ENCODE results near the gene ABHD16A. TPM values are rescaled to one million over a fixed set of nuclear protein-coding genes. Genes with fewer than 3 reads are reported as not detected.

ABHD16A gene
- total RNA-seq, 1 donor from 2014 or later, result 50.1 TPM

GRCh38 chr6:31658158-31658688 is 44.9 kb downstream of the ABHD16A start:
- peaks cover 39 to 54% (median 53%) of the 10 kb centered on the region in 3 donors for H3K4me1 ChIP-seq (ENCODE audit: control insufficient read depth in 3 of 3, insufficient read depth in 3 of 3, low read length in 3 of 3)

GRCh38 chr6:31657406-31658157 is 45.5 kb downstream of the ABHD16A start:
- H3K27ac ChIP-seq (ENCODE audit: low read depth, low read length), result no peak overlapping the region
- peaks cover 35 to 52% (median 49%) of the 10 kb centered on the region in 3 donors for H3K4me1 ChIP-seq (ENCODE audit: control insufficient read depth in 3 of 3, insufficient read depth in 3 of 3, low read length in 3 of 3)
- H3K9me3 ChIP-seq (ENCODE audit: control insufficient read depth in 3 of 3, low read length in 3 of 3), result no peaks in the 10 kb centered on the region
- H3K36me3 ChIP-seq (ENCODE audit: control insufficient read depth in 3 of 3, insufficient read depth in 3 of 3, low read length in 3 of 3), result peaks cover 20 to 33% (median 23%) of the 10 kb centered on the region in 3 donors
- H3K4me3 ChIP-seq (ENCODE audit: low read length in 3 of 3), result no peak overlapping the region
- peak overlapping the region in 2 of 3 donors; percentile 3 to 75 for H3K9ac ChIP-seq (ENCODE audit: low read depth in 1 of 3, low read length in 3 of 3)
- H3K27me3 ChIP-seq (ENCODE audit: control insufficient read depth in 3 of 3, insufficient read depth in 3 of 3, low read length in 3 of 3), result no peaks in the 10 kb centered on the region

More at GRCh38 chr6:31658158-31658688, 44.9 kb downstream of the ABHD16A start:
- Histone ChIP-seq H3K27me3 (ENCODE audit: control insufficient read depth in 3 of 3, insufficient read depth in 3 of 3, low read length in 3 of 3) (no peaks in the 10 kb centered on the region), H3K36me3 (ENCODE audit: control insufficient read depth in 3 of 3, insufficient read depth in 3 of 3, low read length in 3 of 3) (peaks cover 20 to 35% (median 24%) of the 10 kb centered on the region in 3 donors), H3K9me3 (ENCODE audit: control insufficient read depth in 3 of 3, low read length in 3 of 3) (no peaks in the 10 kb centered on the region), H3K9ac (ENCODE audit: low read depth in 1 of 3, low read length in 3 of 3) (peak overlapping the region in 2 of 3 donors; percentile 3 to 75), H3K27ac (ENCODE audit: low read depth, low read length) (no peak overlapping the region), H3K4me3 (ENCODE audit: low read length in 3 of 3) (peak overlapping the region in 1 of 3 donors; percentile 13)

DNA sequence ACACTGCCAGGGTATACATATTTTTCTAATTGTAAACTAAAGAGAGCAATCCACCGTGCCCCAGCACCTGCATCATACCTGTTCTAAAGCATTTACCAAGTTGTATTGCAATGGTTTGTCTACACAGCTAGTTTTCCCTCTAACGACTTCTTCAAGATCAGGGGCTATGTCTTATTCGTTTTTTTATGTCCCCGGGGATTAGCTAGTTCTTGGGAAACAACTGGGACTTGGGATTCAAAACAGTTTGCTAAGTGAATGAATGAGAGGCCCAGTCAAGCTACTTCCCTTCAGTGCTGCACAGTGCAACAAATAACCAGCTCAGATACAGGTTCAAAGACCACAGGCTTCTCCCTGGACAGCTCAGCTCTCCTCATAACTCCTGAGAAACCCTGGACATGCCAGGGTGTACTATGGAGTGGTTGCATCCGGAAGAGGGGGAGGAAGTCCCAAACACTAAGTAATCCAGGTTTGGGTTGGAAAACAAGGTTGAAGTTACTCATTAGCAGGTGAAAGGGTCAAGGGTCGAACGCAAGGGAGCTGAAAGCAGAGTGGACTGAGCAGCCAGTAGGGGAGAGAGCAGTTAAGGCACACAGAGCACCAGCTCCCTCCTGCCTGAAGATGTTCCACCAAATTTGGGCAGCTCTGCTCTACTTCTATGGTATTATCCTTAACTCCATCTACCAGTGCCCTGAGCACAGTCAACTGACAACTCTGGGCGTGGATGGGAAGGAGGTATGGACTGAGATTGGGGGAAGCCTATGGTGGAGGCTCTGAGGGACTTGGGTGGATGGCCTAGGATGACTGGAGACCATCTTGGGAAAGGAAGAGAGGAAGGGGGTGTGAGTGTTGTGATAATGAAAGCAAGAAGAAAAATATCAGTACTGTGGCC is 47.5 kb downstream of the ABHD16A start, which contains the start of gene APOM:
Gene APOM (plus strand): TSS at position 546 of the 889 bp plus-strand sequence. CDS start 73 bp downstream, at position 619.
- no peak within 1 kb of the TSS for H3K4me3 ChIP-seq (ENCODE audit: low read length in 3 of 3)
- H3K36me3 ChIP-seq (ENCODE audit: control insufficient read depth in 3 of 3, insufficient read depth in 3 of 3, low read length in 3 of 3), result peaks cover 18 to 35% (median 24%) of the 10 kb centered on the region in 3 donors
- no peaks in the 10 kb centered on the region for H3K27me3 ChIP-seq (ENCODE audit: control insufficient read depth in 3 of 3, insufficient read depth in 3 of 3, low read length in 3 of 3)
- peak within 1 kb of the TSS in 1 of 3 donors; percentile 33 for H3K9ac ChIP-seq (ENCODE audit: low read depth in 1 of 3, low read length in 3 of 3)
- no peaks in the 10 kb centered on the region for H3K9me3 ChIP-seq (ENCODE audit: control insufficient read depth in 3 of 3, low read length in 3 of 3)
- no peak within 1 kb of the TSS for H3K27ac ChIP-seq (ENCODE audit: low read depth, low read length)
- peaks cover 42 to 57% (median 51%) of the 10 kb centered on the region in 3 donors for H3K4me1 ChIP-seq (ENCODE audit: control insufficient read depth in 3 of 3, insufficient read depth in 3 of 3, low read length in 3 of 3)

GRCh38 chr6:31654574-31655348 is 48.4 kb downstream of the ABHD16A start:
- Histone ChIP-seq H3K9ac (ENCODE audit: low read depth in 1 of 3, low read length in 3 of 3) (no peak overlapping the region), H3K9me3 (ENCODE audit: control insufficient read depth in 3 of 3, low read length in 3 of 3) (no peaks in the 10 kb centered on the region), H3K4me3 (ENCODE audit: low read length in 3 of 3) (no peak overlapping the region), H3K27ac (ENCODE audit: low read depth, low read length) (no peak overlapping the region), H3K4me1 (ENCODE audit: control insufficient read depth in 3 of 3, insufficient read depth in 3 of 3, low read length in 3 of 3) (peaks cover 36 to 50% (median 46%) of the 10 kb centered on the region in 3 donors), H3K27me3 (ENCODE audit: control insufficient read depth in 3 of 3, insufficient read depth in 3 of 3, low read length in 3 of 3) (no peaks in the 10 kb centered on the region), H3K36me3 (ENCODE audit: control insufficient read depth in 3 of 3, insufficient read depth in 3 of 3, low read length in 3 of 3) (peaks cover 18 to 36% (median 26%) of the 10 kb centered on the region in 3 donors)

GRCh38 chr6:31652925-31653724 is 50.0 kb downstream of the ABHD16A start:
- Histone ChIP-seq H3K4me3 (ENCODE audit: low read length in 3 of 3) (peak overlapping the region; percentile 96 to 98 (median 96)), H3K27ac (ENCODE audit: low read depth, low read length) (peak overlapping the region; percentile 99), H3K9ac (ENCODE audit: low read depth in 1 of 3, low read length in 3 of 3) (peak overlapping the region; percentile 93 to 99 (median 98)), H3K9me3 (ENCODE audit: control insufficient read depth in 3 of 3, low read length in 3 of 3) (no peaks in the 10 kb centered on the region), H3K4me1 (ENCODE audit: control insufficient read depth in 3 of 3, insufficient read depth in 3 of 3, low read length in 3 of 3) (peaks cover 20 to 34% (median 29%) of the 10 kb centered on the region in 3 donors), H3K27me3 (ENCODE audit: control insufficient read depth in 3 of 3, insufficient read depth in 3 of 3, low read length in 3 of 3) (no peaks in the 10 kb centered on the region), H3K36me3 (ENCODE audit: control insufficient read depth in 3 of 3, insufficient read depth in 3 of 3, low read length in 3 of 3) (peaks cover 35 to 51% (median 41%) of the 10 kb centered on the region in 3 donors)

- peaks cover 17 to 23% (median 20%) of the 10 kb centered on the region in 3 donors for H3K4me1 ChIP-seq (ENCODE audit: control insufficient read depth in 3 of 3, insufficient read depth in 3 of 3, low read length in 3 of 3)
- no peaks in the 10 kb centered on the region for H3K27me3 ChIP-seq (ENCODE audit: control insufficient read depth in 3 of 3, insufficient read depth in 3 of 3, low read length in 3 of 3)
- no peaks in the 10 kb centered on the region for H3K9me3 ChIP-seq (ENCODE audit: control insufficient read depth in 3 of 3, low read length in 3 of 3)
- peak overlapping the region; percentile 93 to 99 (median 98) for H3K9ac ChIP-seq (ENCODE audit: low read depth in 1 of 3, low read length in 3 of 3)
- H3K27ac ChIP-seq (ENCODE audit: low read depth, low read length), result peak overlapping the region; percentile 99
- peak overlapping the region; percentile 96 to 98 (median 96) for H3K4me3 ChIP-seq (ENCODE audit: low read length in 3 of 3)
- peaks cover 40 to 52% (median 47%) of the 10 kb centered on the region in 3 donors for H3K36me3 ChIP-seq (ENCODE audit: control insufficient read depth in 3 of 3, insufficient read depth in 3 of 3, low read length in 3 of 3)
Measured at GRCh38 chr6:31651602-31652191, 51.4 kb downstream of the ABHD16A start.

DNA sequence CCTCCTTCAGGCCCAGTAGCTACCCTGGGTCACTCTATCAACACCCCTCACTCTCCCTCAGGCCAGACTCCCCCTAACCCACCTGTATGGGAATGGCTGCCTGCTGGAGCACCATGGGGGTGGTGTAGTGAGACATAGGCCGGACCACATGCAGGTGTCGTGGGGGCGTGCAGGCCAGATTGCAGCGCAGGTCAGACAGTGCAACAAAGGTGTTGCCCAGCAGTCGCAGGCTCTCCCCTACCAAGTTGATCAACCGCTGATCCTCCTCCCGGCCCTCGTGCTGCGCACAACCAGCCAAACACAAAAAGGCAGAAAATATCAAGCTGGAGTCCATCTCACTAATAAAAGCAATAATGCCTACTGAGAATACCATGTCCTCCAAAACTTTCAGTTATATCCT is 57.8 kb downstream of the ABHD16A start:
- no peak overlapping the region for H3K9ac ChIP-seq (ENCODE audit: low read depth in 1 of 3, low read length in 3 of 3)

GRCh38 chr6:31643818-31644454 is 59.2 kb downstream of the ABHD16A start:
- Histone ChIP-seq H3K27ac (ENCODE audit: low read depth, low read length) (no peak overlapping the region), H3K36me3 (ENCODE audit: control insufficient read depth in 3 of 3, insufficient read depth in 3 of 3, low read length in 3 of 3) (peaks cover 90 to 91% (median 91%) of the 10 kb centered on the region in 3 donors), H3K9ac (ENCODE audit: low read depth in 1 of 3, low read length in 3 of 3) (peak overlapping the region in 1 of 3 donors; percentile 50), H3K4me1 (ENCODE audit: control insufficient read depth in 3 of 3, insufficient read depth in 3 of 3, low read length in 3 of 3) (no peaks in the 10 kb centered on the region), H3K9me3 (ENCODE audit: control insufficient read depth in 3 of 3, low read length in 3 of 3) (no peaks in the 10 kb centered on the region), H3K27me3 (ENCODE audit: control insufficient read depth in 3 of 3, insufficient read depth in 3 of 3, low read length in 3 of 3) (no peaks in the 10 kb centered on the region), H3K4me3 (ENCODE audit: low read length in 3 of 3) (no peak overlapping the region)

More for the DNA sequence above, 57.8 kb downstream of the ABHD16A start:
- Histone ChIP-seq H3K4me1 (ENCODE audit: control insufficient read depth in 3 of 3, insufficient read depth in 3 of 3, low read length in 3 of 3) (no peaks in the 10 kb centered on the region), H3K27me3 (ENCODE audit: control insufficient read depth in 3 of 3, insufficient read depth in 3 of 3, low read length in 3 of 3) (no peaks in the 10 kb centered on the region), H3K9me3 (ENCODE audit: control insufficient read depth in 3 of 3, low read length in 3 of 3) (no peaks in the 10 kb centered on the region), H3K4me3 (ENCODE audit: low read length in 3 of 3) (no peak overlapping the region), H3K27ac (ENCODE audit: low read depth, low read length) (no peak overlapping the region), H3K36me3 (ENCODE audit: control insufficient read depth in 3 of 3, insufficient read depth in 3 of 3, low read length in 3 of 3) (peaks cover 83 to 87% (median 86%) of the 10 kb centered on the region in 3 donors)
